HG02970 (cell line): ENCODE results near the gene ADAMTS13.
"Not testable (repeated sequence)": the region's sequence is repeated elsewhere in the genome, so short reads cannot be mapped to it uniquely, and the experiment has no call there.

ENCODE experiments used
- ATAC-seq: cut with Tn5 transposase; IDR thresholded peaks from one replicate; pipeline ENCODE4 v1.9.1; 2021; ENCODE audit warnings: mild to moderate bottlenecking, moderate library complexity, moderate number of reproducible peaks; ENCODE audit not compliant: unreplicated experiment, low FRiP score

The ADAMTS13 gene

DNA sequence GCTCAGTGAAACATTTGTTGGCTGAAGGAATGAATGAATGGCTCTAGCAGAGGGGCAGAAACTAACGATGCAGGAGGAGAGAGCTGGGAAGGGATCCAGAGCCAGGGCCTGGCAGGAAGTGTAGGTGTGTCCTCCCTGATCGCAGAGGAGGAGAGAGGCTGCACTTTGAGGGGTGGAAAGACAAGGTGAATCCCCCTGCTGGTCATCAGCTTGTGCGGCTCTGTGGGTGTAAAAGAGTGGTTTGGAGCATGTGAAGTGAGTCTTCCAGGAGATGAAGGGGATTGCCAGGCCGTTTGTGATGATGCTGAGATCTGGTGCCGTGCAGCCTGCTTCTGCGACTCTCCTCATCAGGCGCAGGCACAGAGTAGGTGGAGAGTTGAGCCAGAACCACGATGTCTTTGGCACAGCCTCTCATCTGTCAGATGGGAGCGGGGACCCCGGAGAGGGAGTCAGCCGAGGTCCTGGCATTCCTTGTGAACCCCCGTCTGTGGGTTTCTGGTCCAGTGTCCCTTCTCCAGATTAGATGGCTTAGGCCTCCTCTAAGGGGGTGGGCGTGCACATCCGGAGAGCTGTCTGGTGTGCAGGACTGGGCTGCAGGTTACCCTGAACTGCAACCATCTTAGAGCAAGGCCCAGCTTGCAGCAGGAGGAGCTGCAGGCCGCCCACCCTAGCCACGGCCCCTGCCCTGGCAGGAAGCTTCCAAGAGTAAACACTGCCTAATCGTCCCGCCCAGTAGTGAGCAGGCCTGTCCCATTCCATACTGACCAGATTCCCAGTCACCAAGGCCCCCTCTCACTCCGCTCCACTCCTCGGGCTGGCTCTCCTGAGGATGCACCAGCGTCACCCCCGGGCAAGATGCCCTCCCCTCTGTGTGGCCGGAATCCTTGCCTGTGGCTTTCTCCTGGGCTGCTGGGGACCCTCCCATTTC lies at the start of gene ADAMTS13:
TSS of gene ADAMTS13 (plus strand) at position 753 of the 928 bp plus-strand sequence. CDS start at position 830, 77 bp downstream.
- no peak for ATAC-seq

DNA sequence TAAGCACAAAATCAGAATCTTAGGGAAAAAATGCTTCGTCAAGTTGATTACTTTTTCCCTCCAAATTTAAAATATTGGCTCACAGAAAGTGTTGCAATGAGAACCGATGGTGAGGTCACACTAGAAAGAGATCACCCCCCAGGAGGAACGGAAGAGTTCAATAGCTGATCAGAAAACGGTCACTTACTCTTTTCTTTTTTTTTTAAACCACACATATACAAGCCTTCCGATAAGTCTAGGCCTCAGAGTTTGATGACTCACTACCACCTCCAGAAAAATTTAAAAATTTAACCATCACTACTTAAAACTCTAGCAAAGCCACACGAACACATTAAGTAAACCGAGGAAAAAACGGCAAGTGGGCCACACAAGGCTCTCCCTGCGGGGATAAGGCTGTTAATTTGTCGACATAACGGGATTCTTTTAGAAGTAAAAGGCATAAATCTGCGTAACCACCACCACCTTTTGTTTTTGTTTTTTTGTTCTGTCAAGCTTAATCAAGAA lies 47.5 kb upstream of the ADAMTS13 start:
- no peak for ATAC-seq

GRCh38 chr9:133375116-133375723 lies 46.9 kb upstream of the ADAMTS13 start:
- peak; percentile 16 for ATAC-seq

GRCh38 chr9:133375724-133376654 lies 46.2 kb upstream of the ADAMTS13 start, which contains the start of the genes STKLD1 and SURF4:
Gene STKLD1, plus strand, starts transcription at chr9:133376366. Its CDS starts 108 bp downstream, at chr9:133376474.
Gene SURF4, minus strand, starts transcription at chr9:133376060. Its CDS starts 91 bp downstream, at chr9:133375969.
- peak; percentile 90 for ATAC-seq

- not testable (repeated sequence) for ATAC-seq
Measured at GRCh38 chr9:133377280-133377679, 44.9 kb upstream of the ADAMTS13 start.

- no peak for ATAC-seq
Measured at GRCh38 chr9:133377721-133378216, 44.4 kb upstream of the ADAMTS13 start.

- no peak for ATAC-seq
Measured at GRCh38 chr9:133378408-133378962, 43.7 kb upstream of the ADAMTS13 start.

DNA sequence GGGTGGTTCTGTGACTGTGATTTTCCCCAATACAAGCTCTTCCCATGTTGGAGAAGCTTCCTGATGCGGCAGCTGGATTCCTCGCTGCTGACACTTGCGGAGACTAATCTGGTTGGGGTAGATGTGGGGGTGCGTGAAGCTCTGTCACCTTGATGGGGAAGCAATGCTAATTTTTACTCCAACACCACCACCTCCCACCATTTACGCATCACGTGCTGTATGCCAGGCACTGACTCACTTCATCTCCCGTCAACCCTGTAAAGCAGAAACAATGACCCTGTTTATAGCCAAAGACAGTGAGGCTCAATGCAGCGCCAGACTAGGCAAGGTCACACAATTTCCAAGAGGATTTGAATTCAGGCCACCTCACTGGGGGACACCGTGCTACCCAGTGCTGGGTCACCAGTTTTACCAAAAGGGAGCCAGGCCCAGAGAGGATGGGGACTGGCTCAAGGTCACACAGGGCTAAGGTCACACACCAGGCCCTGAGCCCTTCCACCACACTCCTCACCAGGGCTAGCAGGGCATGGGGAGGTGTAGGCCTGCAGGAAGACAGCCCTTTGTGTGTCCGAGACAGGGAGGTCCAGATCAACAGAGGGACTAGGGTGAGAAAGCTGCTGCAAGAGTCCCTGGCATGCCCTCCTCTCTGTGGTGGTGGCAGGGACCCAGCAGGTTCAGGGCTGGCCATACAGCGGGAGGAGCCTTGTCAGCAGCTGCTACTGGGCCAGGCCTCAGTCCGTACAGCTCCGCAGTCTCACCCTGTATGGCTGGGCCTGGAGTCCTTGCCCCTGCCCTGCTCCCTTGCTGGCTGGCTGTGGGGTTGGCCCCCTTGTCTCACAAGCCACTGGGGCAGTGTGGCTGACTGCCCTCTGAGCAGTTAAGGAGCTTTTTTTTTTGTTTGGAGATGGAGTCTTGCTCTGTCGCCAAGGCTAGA lies 42.7 kb upstream of the ADAMTS13 start:
- ATAC-seq = no peak

- ATAC-seq = no peak
Measured at GRCh38 chr9:133380734-133381133, 41.4 kb upstream of the ADAMTS13 start.

DNA sequence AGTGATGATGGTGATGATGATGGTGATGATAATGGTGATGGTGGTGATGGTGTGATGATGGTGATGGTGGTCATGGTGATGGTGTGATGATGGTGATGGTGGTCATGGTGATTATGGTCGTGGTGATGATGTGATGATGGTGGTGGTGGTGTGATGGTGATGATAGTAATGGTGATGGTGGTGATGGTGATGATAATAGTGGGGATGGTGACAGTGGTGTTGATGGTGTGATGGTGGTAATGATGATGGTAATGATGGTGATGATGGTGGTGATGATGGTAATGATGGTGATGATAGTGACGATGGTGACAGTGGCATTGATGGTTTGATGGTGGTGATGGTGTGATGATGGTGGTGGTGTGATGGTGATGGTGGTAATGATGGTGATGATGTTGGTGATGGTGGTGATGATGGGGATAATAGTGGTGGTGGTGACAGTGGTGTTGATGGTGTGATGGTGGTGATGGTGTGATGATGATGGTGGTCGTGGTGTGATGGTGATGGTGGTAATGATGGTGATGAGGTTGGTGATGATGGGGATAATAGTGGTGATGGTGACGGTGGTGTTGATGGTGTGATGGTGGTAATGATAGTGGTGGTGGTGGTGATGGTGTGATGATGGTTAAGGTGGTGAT lies 39.5 kb upstream of the ADAMTS13 start:
- ATAC-seq = no peak

DNA sequence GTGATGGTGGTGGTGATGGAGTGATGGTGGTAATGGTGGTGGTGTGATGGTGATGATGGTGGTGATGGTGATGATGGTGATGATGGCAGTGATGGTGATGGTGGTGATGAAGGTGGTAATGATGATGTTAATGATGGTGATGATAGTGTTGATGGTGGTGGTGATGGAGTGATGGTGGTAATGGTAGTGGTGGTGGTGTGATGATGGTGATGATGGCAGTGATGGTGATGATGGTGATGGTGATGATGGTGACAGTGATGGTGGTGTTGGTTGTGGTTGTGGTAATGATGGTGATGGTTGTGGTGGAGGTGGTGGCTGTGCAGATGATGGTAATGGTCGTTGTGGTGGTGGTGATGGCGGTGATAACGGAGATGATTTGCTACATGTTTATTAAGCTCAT lies 38.7 kb upstream of the ADAMTS13 start:
- ATAC-seq = no peak

- ATAC-seq = no peak
Measured at GRCh38 chr9:133384736-133385321, 37.3 kb upstream of the ADAMTS13 start.

GRCh38 chr9:133385452-133385851 lies 36.7 kb upstream of the ADAMTS13 start:
- no peak for ATAC-seq

GRCh38 chr9:133386338-133386737 lies 35.8 kb upstream of the ADAMTS13 start:
- no peak for ATAC-seq

DNA sequence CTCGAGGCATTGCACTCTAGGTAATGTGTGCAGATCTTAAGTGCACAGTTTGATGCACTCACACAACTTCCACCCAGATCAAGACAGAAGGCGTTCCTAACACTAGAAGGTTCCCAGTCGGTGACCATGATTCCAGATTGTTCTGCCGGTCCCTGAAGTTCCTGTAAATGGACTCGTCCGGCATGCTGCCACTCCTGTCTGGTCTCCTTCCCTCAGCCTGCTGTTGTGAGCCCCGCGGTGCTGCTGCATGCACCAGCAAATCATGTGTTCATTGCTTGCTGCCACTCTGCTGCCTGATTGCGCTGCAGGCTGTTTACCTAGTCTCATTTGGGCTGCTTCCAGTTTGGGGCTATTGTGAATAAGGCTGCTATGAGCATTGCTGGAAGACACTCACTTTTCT lies 34.5 kb upstream of the ADAMTS13 start:
- no peak for ATAC-seq

DNA sequence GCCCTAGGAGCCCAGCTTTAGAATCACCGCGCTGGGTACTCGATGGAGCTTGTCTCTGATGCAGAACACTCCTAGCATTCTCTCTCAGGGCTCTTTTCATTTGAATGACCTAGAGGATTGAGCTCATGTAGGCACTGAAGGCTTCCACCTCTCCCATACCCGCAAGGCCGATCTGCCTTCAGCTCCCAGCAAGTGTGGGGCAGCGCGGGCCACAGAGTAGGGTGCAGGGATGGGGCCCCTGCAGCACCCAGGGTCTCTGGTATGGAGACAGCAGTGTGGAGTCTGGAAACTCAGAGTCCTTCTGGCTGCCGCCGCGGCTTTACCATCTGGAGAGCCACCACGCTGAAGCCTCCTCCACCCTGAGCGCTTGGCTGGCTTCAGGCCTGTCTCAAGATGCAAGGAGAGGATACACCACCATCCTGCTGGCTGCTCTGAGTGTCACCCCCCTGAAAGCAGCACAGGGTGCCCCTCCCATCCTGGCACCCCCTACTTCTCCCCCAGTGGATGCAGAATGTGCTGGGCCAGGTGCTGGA lies 33.1 kb upstream of the ADAMTS13 start:
- no peak for ATAC-seq

GRCh38 chr9:133389562-133389961 lies 32.6 kb upstream of the ADAMTS13 start:
- ATAC-seq = no peak

DNA sequence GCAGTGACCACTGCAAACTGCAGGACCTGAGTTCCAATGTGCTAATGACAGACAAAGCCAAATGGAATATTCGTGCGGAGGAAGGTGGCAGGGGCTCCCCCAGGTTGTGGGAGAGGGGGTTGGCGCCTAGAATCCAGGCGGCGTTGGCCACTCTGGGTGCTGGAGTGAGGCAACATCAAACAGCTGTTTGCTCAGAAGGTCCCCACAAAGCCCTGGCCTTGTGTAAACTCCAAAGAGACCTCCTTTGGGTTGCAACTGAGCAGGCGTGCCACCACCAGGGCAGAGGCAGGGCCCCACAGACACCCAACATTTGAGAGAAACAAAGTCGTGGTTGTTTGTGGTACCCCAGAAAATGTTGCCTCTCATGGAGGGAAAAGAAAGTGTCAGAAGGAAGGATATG lies 31.5 kb upstream of the ADAMTS13 start:
- no peak for ATAC-seq
